ENCODE data around the gene TBL2. TPM values are rescaled to one million over a fixed set of nuclear protein-coding genes. Genes with fewer than 3 reads are reported as not detected.
A peak's percentile ranks its signal among the peaks of the same experiment; 100 is the strongest.

The TBL2 gene
- 51.5 to 52.2 TPM (median 51.6 TPM) in 3 replicates for total RNA-seq

GRCh38 chr7:73578342-73579128 is at the start of gene TBL2:
Gene TBL2, minus strand, starts transcription at chr7:73578579. Its CDS starts 30 bp downstream, at chr7:73578549.
- Mint-ChIP-seq H3K4me1 (peaks cover 21% of the 10 kb centered on the region), H3K36me3 (peaks cover 9% of the 10 kb centered on the region), H3K4me3 (peak within 1 kb of the TSS; percentile 90), H3K27ac (peak within 1 kb of the TSS; percentile 97), H3K9me3 (no peaks in the 10 kb centered on the region), H3K27me3 (ENCODE audit: low read depth) (no peaks in the 10 kb centered on the region)
- TF ChIP-seq CTCF (IDR thresholded peaks at IDR 0.05; ENCODE audit: unreplicated experiment): no peak
- peak; percentile 98 to 99 for DNase-seq (ENCODE audit: low spot score in 2 of 2, unreplicated experiment in 2 of 2)

GRCh38 chr7:73626814-73627213 is 48.4 kb upstream of the TBL2 start:
- no peak for DNase-seq (ENCODE audit: low spot score in 2 of 2, unreplicated experiment in 2 of 2)
- TF ChIP-seq CTCF (IDR thresholded peaks at IDR 0.05; ENCODE audit: unreplicated experiment): no peak

GRCh38 chr7:73625276-73625675 is 46.9 kb upstream of the TBL2 start:
- Mint-ChIP-seq H3K4me1 (peaks cover 8% of the 10 kb centered on the region), H3K36me3 (no peaks in the 10 kb centered on the region), H3K9me3 (no peaks in the 10 kb centered on the region), H3K27me3 (ENCODE audit: low read depth) (peaks cover 79% of the 10 kb centered on the region), H3K4me3 (no peak overlapping the region), H3K27ac (no peak overlapping the region)
- no peak for DNase-seq (ENCODE audit: low spot score in 2 of 2, unreplicated experiment in 2 of 2)
- no peak for TF ChIP-seq CTCF (IDR thresholded peaks at IDR 0.05; ENCODE audit: unreplicated experiment)

More at GRCh38 chr7:73626814-73627213, 48.4 kb upstream of the TBL2 start:
- Mint-ChIP-seq H3K36me3 (no peaks in the 10 kb centered on the region), H3K9me3 (no peaks in the 10 kb centered on the region), H3K4me3 (no peak overlapping the region), H3K27ac (no peak overlapping the region), H3K4me1 (peaks cover 8% of the 10 kb centered on the region), H3K27me3 (ENCODE audit: low read depth) (peaks cover 84% of the 10 kb centered on the region)

DNA sequence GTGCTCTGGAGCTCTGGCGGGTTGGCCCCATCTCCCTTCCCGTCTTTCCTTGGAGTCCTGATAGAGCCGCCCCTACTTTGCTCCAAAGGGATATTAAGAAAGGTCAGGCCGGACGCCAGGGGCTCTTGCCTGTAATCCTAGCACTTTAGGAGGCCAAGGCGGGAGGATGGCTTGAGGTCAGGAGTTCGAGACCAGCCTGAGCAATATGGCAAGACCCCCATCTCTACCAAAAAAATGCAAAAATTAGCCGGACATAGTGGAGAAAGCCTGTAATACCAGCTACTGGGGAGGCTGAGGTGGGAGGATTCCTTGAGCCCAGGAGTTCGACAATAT is 46.3 kb upstream of the TBL2 start:
- no peaks in the 10 kb centered on the region for H3K9me3 Mint-ChIP-seq
- H3K36me3 Mint-ChIP-seq: no peaks in the 10 kb centered on the region
- no peak for DNase-seq (ENCODE audit: low spot score in 2 of 2, unreplicated experiment in 2 of 2)
- TF ChIP-seq CTCF (IDR thresholded peaks at IDR 0.05; ENCODE audit: unreplicated experiment): no peak
- H3K4me3 Mint-ChIP-seq: peak overlapping the region; percentile 51
- H3K27me3 Mint-ChIP-seq (ENCODE audit: low read depth): peaks cover 80% of the 10 kb centered on the region
- H3K4me1 Mint-ChIP-seq: peaks cover 8% of the 10 kb centered on the region
- H3K27ac Mint-ChIP-seq: no peak overlapping the region

DNA sequence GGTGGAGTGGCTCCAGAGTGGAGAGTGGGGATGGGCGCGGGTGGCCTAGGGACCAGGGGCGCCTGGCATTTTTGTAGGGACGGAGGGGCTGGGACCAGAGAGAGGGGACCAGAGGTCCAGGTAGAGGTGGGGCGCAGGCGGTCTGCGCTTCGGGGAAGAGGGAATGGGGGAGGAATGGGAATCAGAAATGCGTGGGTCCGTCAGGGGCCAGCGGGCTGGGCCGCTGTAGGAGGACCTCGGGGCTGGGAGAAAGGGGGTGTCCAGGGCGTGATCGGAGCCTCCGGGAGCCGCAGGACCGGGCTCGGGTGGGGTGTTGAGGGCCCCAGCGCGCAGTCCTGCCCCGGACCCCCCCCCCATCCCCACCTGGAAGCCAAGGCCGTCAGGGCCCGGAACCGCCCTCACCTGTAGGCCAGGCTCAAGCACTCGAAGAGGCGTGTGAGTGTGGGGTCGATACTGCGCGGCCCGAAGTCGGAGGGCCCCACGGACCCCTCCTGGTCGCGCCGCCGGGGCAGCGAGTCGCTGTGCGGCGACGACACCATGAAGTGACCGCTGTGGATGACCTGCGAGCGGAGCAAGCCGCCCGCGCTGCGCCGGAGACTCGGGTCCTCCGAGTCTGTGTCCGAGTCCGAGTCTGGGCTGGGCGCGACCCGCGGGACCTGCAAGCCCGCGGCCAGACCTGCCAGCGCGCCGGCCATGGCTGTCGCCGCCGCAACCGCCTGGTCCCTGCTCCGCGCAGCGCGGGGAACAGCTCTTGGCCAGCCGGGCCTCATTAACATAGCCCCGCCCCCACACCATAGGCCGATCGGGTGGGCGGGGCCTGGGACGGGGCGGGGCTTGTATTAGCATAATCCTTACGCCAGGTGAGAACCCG is 45.7 kb upstream of the TBL2 start, which contains the start of gene MLXIPL:
Gene MLXIPL (minus strand): TSS at position 725 of the 871 bp plus-strand sequence. CDS start 30 bp downstream, at position 695.
- Mint-ChIP-seq H3K4me3 (peak within 1 kb of the TSS; percentile 55), H3K4me1 (peaks cover 8% of the 10 kb centered on the region), H3K36me3 (no peaks in the 10 kb centered on the region), H3K27me3 (ENCODE audit: low read depth) (peaks cover 77% of the 10 kb centered on the region), H3K27ac (no peak within 1 kb of the TSS), H3K9me3 (no peaks in the 10 kb centered on the region)
- peak; percentile 76 to 78 for DNase-seq (ENCODE audit: low spot score in 2 of 2, unreplicated experiment in 2 of 2)
- TF ChIP-seq CTCF (IDR thresholded peaks at IDR 0.05; ENCODE audit: unreplicated experiment): no peak

Data from mesothelial cell of epicardium (in vitro differentiated cells).